IgD-negative memory B cell (primary cell): ENCODE measurements around the gene PLAAT2. TPM values are rescaled to one million over a fixed set of nuclear protein-coding genes. Genes with fewer than 3 reads are reported as not detected.

Experiments
- H3K27ac Mint-ChIP-seq, 3 donors: one replicate each; pipeline ENCODE4 v1.8.0; 2020 to 2022; ENCODE audit warnings: mild to moderate bottlenecking in 3 of 3, mixed read lengths in 3 of 3, moderate library complexity in 1 of 3
- H3K27me3 Mint-ChIP-seq: one replicate; pipeline ENCODE4 v1.8.0; 2021; ENCODE audit warnings: mixed read lengths
- H3K36me3 Mint-ChIP-seq: one replicate; pipeline ENCODE4 v1.8.0; 2020; ENCODE audit warnings: mild to moderate bottlenecking, mixed read lengths
- H3K4me1 Mint-ChIP-seq, 3 donors: one replicate each; pipeline ENCODE4 v1.8.0; 2020 to 2022; ENCODE audit warnings: mixed read lengths in 3 of 3, mild to moderate bottlenecking in 1 of 3
- H3K4me3 Mint-ChIP-seq, 4 donors: one replicate each; pipeline ENCODE4 v1.8.0; 2020 to 2022; ENCODE audit warnings: mild to moderate bottlenecking in 4 of 4, mixed read lengths in 4 of 4, moderate library complexity in 3 of 4
- H3K9me3 Mint-ChIP-seq, 3 donors: one replicate each; pipeline ENCODE4 v1.8.0; 2020 to 2021; ENCODE audit warnings: mixed read lengths in 3 of 3, mild to moderate bottlenecking in 1 of 3
- polyA plus RNA-seq: library from polyadenylated mRNA; unstranded; fragments of 300-500 nt; fragmentation: Illumina TruSeq; gene quantifications from one replicate; pipeline ENCODE4 v1.2.3, GENCODE V29; 2021

PLAAT2 gene
- polyA plus RNA-seq, 1 donor from 2014 or later, result 6.4 TPM

- H3K36me3 Mint-ChIP-seq, result no peaks in the 10 kb centered on the region
- H3K27me3 Mint-ChIP-seq, result peaks cover 13% of the 10 kb centered on the region
- H3K4me3 Mint-ChIP-seq, result no peak overlapping the region
- H3K27ac Mint-ChIP-seq, result no peak overlapping the region
- H3K9me3 Mint-ChIP-seq, result peaks cover 0 to 2% (median 0%) of the 10 kb centered on the region in 3 donors
- no peaks in the 10 kb centered on the region for H3K4me1 Mint-ChIP-seq
Measured at GRCh38 chr11:63506876-63507275, 56.3 kb downstream of the PLAAT2 start.

DNA sequence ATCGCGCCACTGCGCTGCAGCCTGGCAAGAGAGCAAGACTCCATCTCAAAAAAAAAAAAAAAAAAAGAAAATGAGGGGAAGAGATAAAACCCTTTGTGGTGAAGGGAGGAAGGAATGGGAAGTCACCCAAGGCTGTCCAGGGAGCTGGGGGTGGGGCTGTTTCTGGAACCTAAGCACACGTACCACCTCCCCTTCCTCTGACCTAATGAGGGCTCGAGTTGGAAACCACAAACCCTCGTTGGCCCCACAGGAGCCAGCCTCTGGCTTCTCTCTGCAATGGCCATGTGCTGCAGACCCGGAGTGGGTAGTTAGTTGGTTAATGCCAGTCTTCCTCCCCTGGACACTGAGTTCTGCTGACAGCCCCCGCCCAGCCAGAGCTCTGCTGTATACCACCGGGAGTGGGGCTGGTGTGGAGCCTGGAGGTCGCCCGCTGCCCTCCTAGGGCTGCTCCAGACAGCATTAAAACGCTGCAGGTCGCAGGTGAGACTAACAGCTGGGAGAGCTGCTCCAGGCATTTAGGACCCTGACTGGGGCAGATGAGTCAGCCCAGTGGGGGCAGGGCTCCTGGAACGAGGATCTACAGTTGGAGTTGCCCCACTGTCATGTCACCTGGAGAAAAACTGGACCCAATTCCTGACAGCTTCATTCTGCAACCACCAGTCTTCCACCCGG, 57.2 kb downstream of the PLAAT2 start, which contains the start of gene LGALS12:
LGALS12 (plus strand) TSS at position 228 of the 672 bp plus-strand sequence; CDS start at position 603, 375 bp downstream.
- Mint-ChIP-seq H3K4me3 (no peak within 1 kb of the TSS), H3K4me1 (no peaks in the 10 kb centered on the region), H3K36me3 (no peaks in the 10 kb centered on the region), H3K27ac (no peak within 1 kb of the TSS), H3K27me3 (peaks cover 11% of the 10 kb centered on the region), H3K9me3 (peaks cover 0 to 2% (median 2%) of the 10 kb centered on the region in 3 donors)

DNA sequence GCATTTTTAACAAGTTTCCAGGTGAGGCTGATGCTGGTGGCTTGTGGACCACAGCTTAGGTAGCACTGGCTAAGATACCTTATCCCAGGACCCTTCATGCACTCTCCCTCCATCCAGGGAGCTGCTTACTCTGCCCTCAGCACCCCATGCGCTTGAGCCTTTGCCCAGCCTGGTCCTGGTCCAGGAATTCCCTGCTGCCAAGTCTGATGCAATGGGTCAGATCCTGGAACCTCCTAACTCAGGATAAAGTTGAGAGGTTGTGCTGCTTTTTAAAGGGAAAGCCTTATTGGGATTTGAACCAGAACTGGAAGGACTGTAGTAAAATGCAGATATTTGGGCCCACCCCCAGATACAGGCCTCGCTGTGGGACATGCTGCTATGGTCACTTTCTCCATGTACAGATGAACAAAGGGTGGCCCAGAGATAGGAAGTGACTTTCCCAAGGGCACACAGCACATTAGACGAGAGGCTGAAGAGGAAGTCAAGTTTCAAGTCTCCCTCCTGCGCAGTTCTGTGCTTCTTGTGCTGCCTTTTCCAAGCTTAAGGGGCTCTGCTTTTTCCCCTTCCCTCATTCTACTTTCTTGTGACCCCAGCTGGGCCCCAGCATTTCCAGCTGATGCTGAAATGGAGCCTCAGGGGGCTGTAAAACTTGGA, 58.1 kb downstream of the PLAAT2 start:
- Mint-ChIP-seq H3K9me3 (peaks cover 5 to 12% (median 7%) of the 10 kb centered on the region in 3 donors), H3K27ac (peak overlapping the region in 1 of 3 donors; percentile 16), H3K4me3 (no peak overlapping the region), H3K36me3 (no peaks in the 10 kb centered on the region), H3K4me1 (no peaks in the 10 kb centered on the region), H3K27me3 (peaks cover 13% of the 10 kb centered on the region)

- no peak overlapping the region for H3K4me3 Mint-ChIP-seq
- H3K27ac Mint-ChIP-seq, result peak overlapping the region in 1 of 3 donors; percentile 68
- H3K36me3 Mint-ChIP-seq, result no peaks in the 10 kb centered on the region
- peaks cover 10 to 21% (median 10%) of the 10 kb centered on the region in 3 donors for H3K9me3 Mint-ChIP-seq
- H3K4me1 Mint-ChIP-seq, result no peaks in the 10 kb centered on the region
- H3K27me3 Mint-ChIP-seq, result peaks cover 11% of the 10 kb centered on the region
Measured at GRCh38 chr11:63504054-63504453, 59.1 kb downstream of the PLAAT2 start.

- H3K27me3 Mint-ChIP-seq, result peaks cover 14% of the 10 kb centered on the region
- no peak overlapping the region for H3K27ac Mint-ChIP-seq
- H3K36me3 Mint-ChIP-seq, result no peaks in the 10 kb centered on the region
- H3K4me1 Mint-ChIP-seq, result no peaks in the 10 kb centered on the region
- H3K9me3 Mint-ChIP-seq, result peaks cover 10 to 21% (median 10%) of the 10 kb centered on the region in 3 donors
- no peak overlapping the region for H3K4me3 Mint-ChIP-seq
Measured at GRCh38 chr11:63503492-63503891, 59.7 kb downstream of the PLAAT2 start.

Other genes starting within 250 kb of the PLAAT2 start
- gene SLC22A9, start 193.6 kb downstream of the PLAAT2 start, polyA plus RNA-seq, result not detected
- gene PLAAT5, start 72.2 kb downstream of the PLAAT2 start, polyA plus RNA-seq, result not detected
- gene LGALS12, start 57.3 kb downstream of the PLAAT2 start, polyA plus RNA-seq, result 0.39 TPM
- 97.1 TPM for gene PLAAT4, start 26.6 kb downstream of the PLAAT2 start, polyA plus RNA-seq
- gene PLAAT3, start 51.1 kb upstream of the PLAAT2 start, polyA plus RNA-seq, result 6.5 TPM
- 16.2 TPM for gene ATL3, start 108.0 kb upstream of the PLAAT2 start, polyA plus RNA-seq
- 27.1 TPM for gene RTN3, start 118.1 kb upstream of the PLAAT2 start, polyA plus RNA-seq
- gene ZFTA, start 205.4 kb upstream of the PLAAT2 start, polyA plus RNA-seq, result 0.39 TPM